ENCODE measurements around the gene MFAP2.

DNA sequence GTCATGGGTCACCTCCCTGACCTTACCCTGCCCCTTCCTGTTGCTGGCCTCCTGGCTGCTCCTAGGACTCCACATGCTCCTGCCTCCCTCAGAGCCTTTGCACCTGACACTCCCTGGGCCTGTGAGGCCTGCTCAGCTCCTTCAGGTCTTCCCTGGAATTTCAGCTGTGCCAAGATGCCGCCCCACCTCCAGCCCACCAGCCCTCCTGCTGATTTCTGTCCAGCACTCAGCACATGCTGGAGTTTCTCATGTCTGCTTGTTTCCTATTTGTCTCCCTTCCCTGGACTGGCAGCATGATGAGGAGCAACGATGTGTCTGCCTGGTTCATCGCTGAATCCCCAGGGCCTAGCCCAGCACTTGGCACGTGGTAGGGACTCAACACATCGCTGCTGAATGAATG lies 3.0 kb downstream of the MFAP2 start:
- TF ChIP-seq POLR2A (IDR thresholded peaks at IDR 0.05; ENCODE audit: extremely low read depth, insufficient read length) (no peak), MYC (IDR thresholded peaks at IDR 0.05; ENCODE audit: low read depth, low read length) (no peak)

Measured in NB4 (cell line).